ENCODE results near the gene FLRT3. TPM values are rescaled to one million over a fixed set of nuclear protein-coding genes. Genes with fewer than 3 reads are reported as not detected.

Gene FLRT3
- total and polyA plus RNA-seq, 10 donors, result 0.02 to 0.34 (median 0.10) TPM; not detected in 1

DNA sequence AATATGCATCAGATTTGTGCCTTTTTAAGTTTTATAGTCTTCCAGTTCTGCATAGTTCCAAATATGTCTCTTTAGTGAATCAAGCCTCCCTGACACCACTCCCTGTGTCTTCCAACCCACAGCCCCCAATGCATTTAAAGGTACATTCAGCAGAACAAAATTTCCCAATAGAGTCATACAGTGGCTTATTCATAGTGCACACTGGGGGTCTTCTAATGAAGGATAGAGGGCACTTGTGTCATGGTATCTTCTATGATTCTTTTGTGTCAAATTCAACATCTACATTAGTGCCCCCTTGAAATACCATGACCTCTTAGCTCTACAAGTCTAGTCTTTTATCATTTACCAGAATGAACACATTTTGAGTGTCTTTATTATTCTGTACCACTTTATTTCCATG is 33.8 kb downstream of the FLRT3 start:
- DNase-seq, result no peak
- H3K27me3 ChIP-seq (replicated peaks in 1 of 7), result no peaks in the 10 kb centered on the region
- H3K36me3 ChIP-seq, result no peaks in the 10 kb centered on the region
- no peaks in the 10 kb centered on the region for H3K4me1 ChIP-seq
- H3K4me3 ChIP-seq, result no peak overlapping the region
- H3K27ac ChIP-seq, result no peak overlapping the region
- intact Hi-C loops (cut with DNase I; ENCODE audit: low total_unique reads), result no loop called here
- TF ChIP-seq POLR2A (IDR thresholded peaks at IDR 0.05) (no peak), POLR2AphosphoS5 (IDR thresholded peaks at IDR 0.05) (no peak)
- TF ChIP-seq, protein P1, sequence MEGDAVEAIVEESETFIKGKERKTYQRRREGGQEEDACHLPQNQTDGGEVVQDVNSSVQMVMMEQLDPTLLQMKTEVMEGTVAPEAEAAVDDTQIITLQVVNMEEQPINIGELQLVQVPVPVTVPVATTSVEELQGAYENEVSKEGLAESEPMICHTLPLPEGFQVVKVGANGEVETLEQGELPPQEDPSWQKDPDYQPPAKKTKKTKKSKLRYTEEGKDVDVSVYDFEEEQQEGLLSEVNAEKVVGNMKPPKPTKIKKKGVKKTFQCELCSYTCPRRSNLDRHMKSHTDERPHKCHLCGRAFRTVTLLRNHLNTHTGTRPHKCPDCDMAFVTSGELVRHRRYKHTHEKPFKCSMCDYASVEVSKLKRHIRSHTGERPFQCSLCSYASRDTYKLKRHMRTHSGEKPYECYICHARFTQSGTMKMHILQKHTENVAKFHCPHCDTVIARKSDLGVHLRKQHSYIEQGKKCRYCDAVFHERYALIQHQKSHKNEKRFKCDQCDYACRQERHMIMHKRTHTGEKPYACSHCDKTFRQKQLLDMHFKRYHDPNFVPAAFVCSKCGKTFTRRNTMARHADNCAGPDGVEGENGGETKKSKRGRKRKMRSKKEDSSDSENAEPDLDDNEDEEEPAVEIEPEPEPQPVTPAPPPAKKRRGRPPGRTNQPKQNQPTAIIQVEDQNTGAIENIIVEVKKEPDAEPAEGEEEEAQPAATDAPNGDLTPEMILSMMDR (IDR thresholded peaks at IDR 0.05 in 8 of 11, conservative IDR thresholded peaks at IDR 0.05 in 3 of 11), result no peak
- H3K9me3 ChIP-seq, result peaks cover 0 to 8% (median 0%) of the 10 kb centered on the region in 8 donors

DNA sequence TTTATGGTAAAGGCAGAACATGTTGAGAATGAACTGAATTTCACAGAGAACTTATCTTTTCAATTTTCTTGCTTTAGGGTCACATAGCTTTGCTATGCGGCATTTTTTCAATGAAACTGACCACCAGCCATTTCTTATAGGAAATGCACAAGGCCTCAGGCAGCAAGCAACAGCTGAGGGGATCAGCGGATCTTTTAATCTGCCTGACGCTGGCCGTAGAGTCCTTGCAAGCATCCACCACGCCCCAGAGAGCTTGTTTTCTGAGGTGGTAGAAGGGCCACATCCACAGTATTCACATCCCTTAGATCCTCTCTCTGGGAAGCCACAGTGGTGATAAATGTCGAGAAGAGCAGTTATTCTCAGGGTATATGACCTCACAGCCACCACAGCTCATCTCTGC is 34.3 kb downstream of the FLRT3 start:
- intact Hi-C loops (cut with DNase I; ENCODE audit: low total_unique reads), result no loop called here
- peaks cover 0 to 8% (median 0%) of the 10 kb centered on the region in 8 donors for H3K9me3 ChIP-seq
- H3K36me3 ChIP-seq, result no peaks in the 10 kb centered on the region
- no peak overlapping the region for H3K4me3 ChIP-seq
- WGBS, 5 donors, result 71 to 81% (median 79%) methylated on average over 6 of the region's 6 CpGs
- TF ChIP-seq POLR2A (IDR thresholded peaks at IDR 0.05), result no peak
- TF ChIP-seq, protein P1 (IDR thresholded peaks at IDR 0.05 in 8 of 11, conservative IDR thresholded peaks at IDR 0.05 in 3 of 11), result no peak
- TF ChIP-seq POLR2AphosphoS5 (IDR thresholded peaks at IDR 0.05), result no peak
- DNase-seq, result no peak
- no peak overlapping the region for H3K27ac ChIP-seq
- H3K4me1 ChIP-seq, result no peaks in the 10 kb centered on the region
- no peaks in the 10 kb centered on the region for H3K27me3 ChIP-seq (replicated peaks in 1 of 7)

DNA sequence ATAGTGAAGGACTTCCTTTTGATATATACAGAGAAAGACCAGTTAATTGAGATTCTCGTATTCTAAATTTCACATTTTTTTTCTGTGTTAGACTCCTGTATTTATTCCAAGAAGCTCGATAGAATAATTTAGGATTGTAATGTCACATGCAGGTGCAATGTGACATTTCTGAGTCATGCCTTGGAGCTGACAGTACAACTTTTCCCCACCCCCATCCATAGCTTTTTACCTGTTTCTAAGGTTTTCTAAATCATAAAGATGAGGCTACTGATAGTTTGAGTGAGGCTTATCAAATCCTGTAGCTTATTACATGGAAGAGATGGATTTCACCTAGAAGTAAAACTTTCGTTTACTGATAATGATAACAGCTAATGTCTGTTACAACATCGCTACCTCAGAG is 37.6 kb downstream of the FLRT3 start:
- Histone ChIP-seq H3K27me3 (replicated peaks in 1 of 7) (no peaks in the 10 kb centered on the region), H3K9me3 (peaks cover 0 to 8% (median 0%) of the 10 kb centered on the region in 8 donors), H3K4me3 (no peak overlapping the region), H3K4me1 (no peaks in the 10 kb centered on the region), H3K36me3 (no peaks in the 10 kb centered on the region), H3K27ac (no peak overlapping the region)
- 83 to 92% (median 85%) methylated on average over 4 of the region's 4 CpGs for WGBS, 5 donors
- intact Hi-C loops (cut with DNase I; ENCODE audit: low total_unique reads), result no loop called here
- TF ChIP-seq POLR2A (IDR thresholded peaks at IDR 0.05) (no peak), POLR2AphosphoS5 (IDR thresholded peaks at IDR 0.05) (no peak)
- TF ChIP-seq, protein P1 (IDR thresholded peaks at IDR 0.05 in 8 of 11, conservative IDR thresholded peaks at IDR 0.05 in 3 of 11), result no peak
- no peak for DNase-seq

DNA sequence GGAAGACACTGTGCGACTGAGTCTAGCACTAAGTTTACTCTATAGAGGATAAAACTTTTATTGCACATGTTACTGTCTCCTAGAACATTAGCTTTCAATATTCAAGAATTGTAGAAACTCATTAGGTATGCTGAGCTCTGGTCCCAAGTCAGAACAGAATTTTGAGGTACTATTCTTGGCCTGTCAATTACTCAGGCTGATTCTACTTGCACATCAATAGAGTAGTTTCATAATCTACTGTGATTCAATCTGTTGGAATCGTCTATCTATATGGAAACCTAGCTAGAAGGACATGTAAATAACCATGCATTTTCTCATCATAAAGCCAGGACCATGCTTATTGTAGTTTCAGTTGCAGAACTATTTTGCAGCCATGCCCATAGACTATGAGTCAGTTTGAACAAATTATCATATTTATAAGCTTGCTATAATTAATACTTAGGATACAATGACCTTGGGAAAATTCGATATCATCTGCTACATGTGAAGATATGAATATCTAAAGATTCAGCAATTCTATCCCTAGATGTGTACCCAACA is 41.6 kb downstream of the FLRT3 start:
- no peak overlapping the region for H3K4me3 ChIP-seq
- DNase-seq, result no peak
- TF ChIP-seq POLR2A (IDR thresholded peaks at IDR 0.05), result no peak
- TF ChIP-seq, protein P1 (IDR thresholded peaks at IDR 0.05 in 8 of 11, conservative IDR thresholded peaks at IDR 0.05 in 3 of 11), result no peak
- TF ChIP-seq POLR2AphosphoS5 (IDR thresholded peaks at IDR 0.05), result no peak
- WGBS, 5 donors, result 36 to 51% (median 39%) methylated on average over 3 of the region's 3 CpGs
- intact Hi-C loops (cut with DNase I; ENCODE audit: low total_unique reads), result no loop called here
- no peak overlapping the region for H3K27ac ChIP-seq
- no peaks in the 10 kb centered on the region for H3K27me3 ChIP-seq (replicated peaks in 1 of 7)
- H3K36me3 ChIP-seq, result no peaks in the 10 kb centered on the region
- no peaks in the 10 kb centered on the region for H3K4me1 ChIP-seq
- no peaks in the 10 kb centered on the region for H3K9me3 ChIP-seq

Measured in spleen (tissue), 11 donors.